ENCODE results near the gene CHAF1A.

The CHAF1A gene

GRCh38 chr19:4406626-4407025 is 4.2 kb downstream of the CHAF1A start:
- H3K9me2 ChIP-seq (replicated peaks; ENCODE audit: insufficient read depth, low read length), result no peaks in the 10 kb centered on the region
- H3K9ac ChIP-seq (ENCODE audit: low read length), result no peak overlapping the region
- H2AFZ ChIP-seq (ENCODE audit: low read depth, low read length, severe bottlenecking), result no peak overlapping the region
- TF ChIP-seq EZH2phosphoT487 (conservative IDR thresholded peaks at IDR 0.05; ENCODE audit: low read length), result no peak
- H3K79me2 ChIP-seq (ENCODE audit: insufficient read depth, low read length), result peaks cover 80% of the 10 kb centered on the region
- no peak overlapping the region for H3K27ac ChIP-seq (ENCODE audit: low read depth, low read length)
- H3K36me3 ChIP-seq (ENCODE audit: low read length), result peaks cover 13% of the 10 kb centered on the region; the same call in 1 of the 2 replicates
- no peak overlapping the region for H3K4me3 ChIP-seq (ENCODE audit: insufficient read depth, low read length, poor library complexity, severe bottlenecking)
- H3K9me3 ChIP-seq (ENCODE audit: insufficient read depth, low read length), result no peaks in the 10 kb centered on the region
- peaks cover 5% of the 10 kb centered on the region; the same call in 1 of the 2 replicates for H4K20me1 ChIP-seq (ENCODE audit: low read depth, low read length)
- H3F3A ChIP-seq (ENCODE audit: insufficient read depth), result peaks cover 2% of the 10 kb centered on the region; the same call in 1 of the 2 replicates
- no peak overlapping the region for H3K4me2 ChIP-seq (ENCODE audit: low read depth, low read length, poor library complexity, severe bottlenecking)
- no peaks in the 10 kb centered on the region for H3K27me3 ChIP-seq (ENCODE audit: low read length)

GRCh38 chr19:4409123-4409933 is 6.9 kb downstream of the CHAF1A start:
- no peaks in the 10 kb centered on the region for H3K9me2 ChIP-seq (replicated peaks; ENCODE audit: insufficient read depth, low read length)
- H3K9ac ChIP-seq (ENCODE audit: low read length), result no peak overlapping the region
- H3F3A ChIP-seq (ENCODE audit: insufficient read depth), result no peaks in the 10 kb centered on the region; the same call in 1 of the 2 replicates
- H4K20me1 ChIP-seq (ENCODE audit: low read depth, low read length), result peaks cover 16% of the 10 kb centered on the region
- H3K27me3 ChIP-seq (ENCODE audit: low read length), result no peaks in the 10 kb centered on the region
- no peaks in the 10 kb centered on the region for H3K9me3 ChIP-seq (ENCODE audit: insufficient read depth, low read length)
- TF ChIP-seq EZH2phosphoT487 (conservative IDR thresholded peaks at IDR 0.05; ENCODE audit: low read length) (no peak), CTCF (IDR thresholded peaks at IDR 0.05; ENCODE audit: insufficient read depth, low read length, poor library complexity, severe bottlenecking) (no peak)
- H3K36me3 ChIP-seq (ENCODE audit: low read length), result peaks cover 22% of the 10 kb centered on the region; the same call in 1 of the 2 replicates
- H3K79me2 ChIP-seq (ENCODE audit: insufficient read depth, low read length), result peaks cover 87% of the 10 kb centered on the region
- no peak overlapping the region for H2AFZ ChIP-seq (ENCODE audit: low read depth, low read length, severe bottlenecking)
- H3K4me3 ChIP-seq (ENCODE audit: insufficient read depth, low read length, poor library complexity, severe bottlenecking), result no peak overlapping the region
- H3K27ac ChIP-seq (ENCODE audit: low read depth, low read length), result no peak overlapping the region
- H3K4me2 ChIP-seq (ENCODE audit: low read depth, low read length, poor library complexity, severe bottlenecking), result no peak overlapping the region

- H3K79me2 ChIP-seq (ENCODE audit: insufficient read depth, low read length), result peaks cover 86% of the 10 kb centered on the region
- no peaks in the 10 kb centered on the region for H3K9me3 ChIP-seq (ENCODE audit: insufficient read depth, low read length)
- peaks cover 24% of the 10 kb centered on the region for H4K20me1 ChIP-seq (ENCODE audit: low read depth, low read length)
- TF ChIP-seq EZH2phosphoT487 (conservative IDR thresholded peaks at IDR 0.05; ENCODE audit: low read length) (no peak), CTCF (IDR thresholded peaks at IDR 0.05; ENCODE audit: insufficient read depth, low read length, poor library complexity, severe bottlenecking) (no peak)
- H3K9ac ChIP-seq (ENCODE audit: low read length), result no peak overlapping the region
- H3K36me3 ChIP-seq (ENCODE audit: low read length), result peaks cover 13% of the 10 kb centered on the region; the same call in 1 of the 2 replicates
- no peak overlapping the region for H3K4me2 ChIP-seq (ENCODE audit: low read depth, low read length, poor library complexity, severe bottlenecking)
- no peaks in the 10 kb centered on the region for H3K9me2 ChIP-seq (replicated peaks; ENCODE audit: insufficient read depth, low read length)
- no peaks in the 10 kb centered on the region; the same call in 1 of the 2 replicates for H3F3A ChIP-seq (ENCODE audit: insufficient read depth)
- H2AFZ ChIP-seq (ENCODE audit: low read depth, low read length, severe bottlenecking), result no peak overlapping the region
- H3K27me3 ChIP-seq (ENCODE audit: low read length), result no peaks in the 10 kb centered on the region
- H3K4me3 ChIP-seq (ENCODE audit: insufficient read depth, low read length, poor library complexity, severe bottlenecking), result no peak overlapping the region
- no peak overlapping the region for H3K27ac ChIP-seq (ENCODE audit: low read depth, low read length)
These were observed 11.1 kb downstream of the CHAF1A start for GRCh38 chr19:4413588-4413987.
